ENCODE data around the gene CDC20. TPM values are rescaled to one million over a fixed set of nuclear protein-coding genes. Genes with fewer than 3 reads are reported as not detected.
A peak's percentile ranks its signal among the peaks of the same experiment; 100 is the strongest.

Gene CDC20
- total RNA-seq, 1 donor from 2014 or later = 14.5 TPM

- no peaks in the 10 kb centered on the region for H3K27me3 Mint-ChIP-seq (ENCODE audit: low read depth)
- no peak for DNase-seq (ENCODE audit: low spot score)
- H3K9me3 Mint-ChIP-seq (ENCODE audit: low read depth) = no peaks in the 10 kb centered on the region
Measured at GRCh38 chr1:43373066-43373940, 14.5 kb downstream of the CDC20 start.

GRCh38 chr1:43376723-43377235 is 18.0 kb downstream of the CDC20 start:
- no peak for TF ChIP-seq CTCF (IDR thresholded peaks at IDR 0.05)
- Mint-ChIP-seq H3K4me3 (ENCODE audit: unreplicated experiment) (no peak overlapping the region), H3K36me3 (ENCODE audit: low read depth) (peaks cover 2% of the 10 kb centered on the region), H3K4me1 (ENCODE audit: low read depth) (no peaks in the 10 kb centered on the region), H3K27ac (ENCODE audit: unreplicated experiment) (no peak overlapping the region), H3K9me3 (ENCODE audit: low read depth) (no peaks in the 10 kb centered on the region), H3K27me3 (ENCODE audit: low read depth) (no peaks in the 10 kb centered on the region)
- DNase-seq (ENCODE audit: low spot score) = no peak

More at GRCh38 chr1:43373066-43373940, 14.5 kb downstream of the CDC20 start:
- H3K36me3 Mint-ChIP-seq (ENCODE audit: low read depth) = no peaks in the 10 kb centered on the region
- no peak overlapping the region for H3K27ac Mint-ChIP-seq (ENCODE audit: unreplicated experiment)
- peaks cover 14% of the 10 kb centered on the region for H3K4me1 Mint-ChIP-seq (ENCODE audit: low read depth)
- H3K4me3 Mint-ChIP-seq (ENCODE audit: unreplicated experiment) = no peak overlapping the region
- no peak for TF ChIP-seq CTCF (IDR thresholded peaks at IDR 0.05)

- no peaks in the 10 kb centered on the region for H3K27me3 Mint-ChIP-seq (ENCODE audit: low read depth)
- peaks cover 3% of the 10 kb centered on the region for H3K36me3 Mint-ChIP-seq (ENCODE audit: low read depth)
- no peak for DNase-seq (ENCODE audit: low spot score)
- no peaks in the 10 kb centered on the region for H3K9me3 Mint-ChIP-seq (ENCODE audit: low read depth)
- no peak for TF ChIP-seq CTCF (IDR thresholded peaks at IDR 0.05)
- no peak overlapping the region for H3K4me3 Mint-ChIP-seq (ENCODE audit: unreplicated experiment)
- no peaks in the 10 kb centered on the region for H3K4me1 Mint-ChIP-seq (ENCODE audit: low read depth)
- no peak overlapping the region for H3K27ac Mint-ChIP-seq (ENCODE audit: unreplicated experiment)
Measured at GRCh38 chr1:43377831-43378230, 19.1 kb downstream of the CDC20 start.

- H3K4me3 Mint-ChIP-seq (ENCODE audit: unreplicated experiment) = no peak overlapping the region
- H3K9me3 Mint-ChIP-seq (ENCODE audit: low read depth) = no peaks in the 10 kb centered on the region
- DNase-seq (ENCODE audit: low spot score) = no peak
- H3K27me3 Mint-ChIP-seq (ENCODE audit: low read depth) = no peaks in the 10 kb centered on the region
- H3K4me1 Mint-ChIP-seq (ENCODE audit: low read depth) = no peaks in the 10 kb centered on the region
- no peak for TF ChIP-seq CTCF (IDR thresholded peaks at IDR 0.05)
- H3K27ac Mint-ChIP-seq (ENCODE audit: unreplicated experiment) = no peak overlapping the region
- peaks cover 13% of the 10 kb centered on the region for H3K36me3 Mint-ChIP-seq (ENCODE audit: low read depth)
Measured at GRCh38 chr1:43379476-43379875, 20.7 kb downstream of the CDC20 start.

- peak overlapping the region; percentile 18 for H3K27ac Mint-ChIP-seq (ENCODE audit: unreplicated experiment)
- H3K4me3 Mint-ChIP-seq (ENCODE audit: unreplicated experiment) = no peak overlapping the region
- no peaks in the 10 kb centered on the region for H3K4me1 Mint-ChIP-seq (ENCODE audit: low read depth)
- H3K9me3 Mint-ChIP-seq (ENCODE audit: low read depth) = no peaks in the 10 kb centered on the region
- no peak for DNase-seq (ENCODE audit: low spot score)
- no peaks in the 10 kb centered on the region for H3K27me3 Mint-ChIP-seq (ENCODE audit: low read depth)
- H3K36me3 Mint-ChIP-seq (ENCODE audit: low read depth) = peaks cover 28% of the 10 kb centered on the region
- TF ChIP-seq CTCF (IDR thresholded peaks at IDR 0.05) = no peak
Measured at GRCh38 chr1:43381612-43382011, 22.8 kb downstream of the CDC20 start.
